Chondrocyte (in vitro differentiated cells): ENCODE results near the gene FAM120B. TPM values are rescaled to one million over a fixed set of nuclear protein-coding genes. Genes with fewer than 3 reads are reported as not detected.

Source experiments
- DNase-seq: peaks from one replicate; pipeline ENCODE4 v3.0.0; 2021; ENCODE audit warnings: mixed read lengths, low spot score
- H3K27ac Mint-ChIP-seq: one replicate; pipeline ENCODE4 v1.8.0; 2021; ENCODE audit warnings: mild to moderate bottlenecking, moderate library complexity, mixed read lengths; ENCODE audit not compliant: unreplicated experiment
- H3K27me3 Mint-ChIP-seq: 2 replicates; pipeline ENCODE4 v1.8.0; 2021; ENCODE audit warnings: low read depth, mixed read lengths
- H3K36me3 Mint-ChIP-seq: 2 replicates; pipeline ENCODE4 v1.8.0; 2021; ENCODE audit warnings: low read depth, mixed read lengths
- H3K4me1 Mint-ChIP-seq: 2 replicates; pipeline ENCODE4 v1.8.0; 2021; ENCODE audit warnings: low read depth, mild to moderate bottlenecking, mixed read lengths
- H3K4me3 Mint-ChIP-seq: one replicate; pipeline ENCODE4 v1.8.0; 2021; ENCODE audit warnings: mild to moderate bottlenecking, moderate library complexity, mixed read lengths; ENCODE audit not compliant: unreplicated experiment
- H3K9me3 Mint-ChIP-seq: 2 replicates; pipeline ENCODE4 v1.8.0; 2021; ENCODE audit warnings: low read depth, mixed read lengths
- total RNA-seq: library from RNA; stranded (reverse); gene quantifications from 3 replicates; pipeline ENCODE4 v1.2.1, GENCODE V29; 2021
- TF ChIP-seq, protein P1 (sequence below): fragments of 200-600 bp; sonication (generic); IDR thresholded peaks from 2 replicates; pipeline ENCODE4 v1.5.0; 2021; ENCODE audit warnings: antibody characterized with exemption, mild to moderate bottlenecking, moderate library complexity

FAM120B gene
- total RNA-seq, 1 donor from 2014 or later: 26.8 TPM

DNA sequence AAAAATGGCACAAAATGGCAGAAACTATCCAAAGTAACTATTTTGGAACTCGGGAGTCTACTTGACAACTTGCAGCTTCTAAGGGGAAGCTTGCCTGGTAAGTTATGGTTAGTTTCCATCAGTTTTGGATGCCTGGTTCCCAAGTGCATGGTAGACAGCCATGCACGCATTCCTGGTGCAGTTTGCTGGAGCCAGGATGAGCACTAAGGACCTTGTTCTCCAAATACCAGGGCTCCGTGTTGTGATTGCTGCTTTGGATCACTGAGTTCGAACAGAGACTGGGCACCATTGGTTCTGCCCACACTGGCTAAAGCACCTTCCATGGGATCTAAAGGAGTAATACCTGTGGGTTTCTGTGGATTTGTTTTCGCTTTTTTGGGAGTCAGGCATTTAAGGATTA is 103.7 kb downstream of the FAM120B start:
- Mint-ChIP-seq H3K36me3 (peaks cover 29% of the 10 kb centered on the region), H3K4me1 (peaks cover 10% of the 10 kb centered on the region), H3K4me3 (no peak overlapping the region), H3K9me3 (peaks cover 40% of the 10 kb centered on the region), H3K27ac (no peak overlapping the region), H3K27me3 (no peaks in the 10 kb centered on the region)
- no peak for DNase-seq
- TF ChIP-seq, protein P1, sequence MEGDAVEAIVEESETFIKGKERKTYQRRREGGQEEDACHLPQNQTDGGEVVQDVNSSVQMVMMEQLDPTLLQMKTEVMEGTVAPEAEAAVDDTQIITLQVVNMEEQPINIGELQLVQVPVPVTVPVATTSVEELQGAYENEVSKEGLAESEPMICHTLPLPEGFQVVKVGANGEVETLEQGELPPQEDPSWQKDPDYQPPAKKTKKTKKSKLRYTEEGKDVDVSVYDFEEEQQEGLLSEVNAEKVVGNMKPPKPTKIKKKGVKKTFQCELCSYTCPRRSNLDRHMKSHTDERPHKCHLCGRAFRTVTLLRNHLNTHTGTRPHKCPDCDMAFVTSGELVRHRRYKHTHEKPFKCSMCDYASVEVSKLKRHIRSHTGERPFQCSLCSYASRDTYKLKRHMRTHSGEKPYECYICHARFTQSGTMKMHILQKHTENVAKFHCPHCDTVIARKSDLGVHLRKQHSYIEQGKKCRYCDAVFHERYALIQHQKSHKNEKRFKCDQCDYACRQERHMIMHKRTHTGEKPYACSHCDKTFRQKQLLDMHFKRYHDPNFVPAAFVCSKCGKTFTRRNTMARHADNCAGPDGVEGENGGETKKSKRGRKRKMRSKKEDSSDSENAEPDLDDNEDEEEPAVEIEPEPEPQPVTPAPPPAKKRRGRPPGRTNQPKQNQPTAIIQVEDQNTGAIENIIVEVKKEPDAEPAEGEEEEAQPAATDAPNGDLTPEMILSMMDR: no peak

DNA sequence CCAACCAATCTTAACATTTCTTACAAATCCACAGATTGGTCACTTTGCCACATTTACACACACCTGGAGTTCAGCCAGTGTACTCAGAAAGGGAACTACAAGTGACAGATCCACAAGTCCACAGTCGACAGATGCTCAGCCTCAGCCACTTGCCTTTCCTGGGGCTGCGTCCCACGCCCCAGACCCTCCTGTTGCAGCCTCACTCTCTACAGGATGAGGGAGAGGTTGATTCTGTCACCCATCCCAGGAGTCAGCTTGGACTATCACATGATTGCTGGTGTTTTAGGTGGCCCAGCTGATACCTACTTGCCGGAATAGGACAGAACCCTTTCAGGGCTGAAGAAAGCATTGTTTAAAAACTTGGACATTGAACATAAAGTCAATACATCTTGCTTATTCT is 108.8 kb downstream of the FAM120B start:
- peaks cover 5% of the 10 kb centered on the region for H3K36me3 Mint-ChIP-seq
- no peak for DNase-seq
- H3K4me3 Mint-ChIP-seq: no peak overlapping the region
- peaks cover 8% of the 10 kb centered on the region for H3K4me1 Mint-ChIP-seq
- H3K27me3 Mint-ChIP-seq: no peaks in the 10 kb centered on the region
- TF ChIP-seq, protein P1: no peak
- H3K27ac Mint-ChIP-seq: no peak overlapping the region
- peaks cover 34% of the 10 kb centered on the region for H3K9me3 Mint-ChIP-seq

DNA sequence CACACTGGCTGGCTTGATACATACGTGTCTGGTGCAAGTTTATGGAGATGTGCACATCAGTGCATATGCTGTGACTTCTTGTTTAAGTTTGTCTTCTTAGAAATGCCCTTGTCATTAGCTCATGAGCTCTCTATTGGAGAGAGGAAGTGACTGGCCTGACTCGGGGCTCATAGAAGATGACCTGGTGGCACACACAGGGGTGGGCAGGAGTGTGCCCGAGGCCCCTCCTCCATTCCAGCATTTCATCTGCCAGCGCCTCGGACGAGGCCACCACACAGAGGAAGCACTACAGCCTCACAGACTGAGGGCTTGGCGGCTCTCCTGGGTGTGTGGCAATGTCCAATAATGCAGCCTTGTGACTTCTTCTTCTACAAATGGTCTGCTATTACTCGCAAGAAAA is 109.7 kb downstream of the FAM120B start:
- Mint-ChIP-seq H3K27me3 (no peaks in the 10 kb centered on the region), H3K36me3 (peaks cover 5% of the 10 kb centered on the region), H3K27ac (no peak overlapping the region), H3K9me3 (peaks cover 24% of the 10 kb centered on the region), H3K4me3 (no peak overlapping the region), H3K4me1 (peaks cover 8% of the 10 kb centered on the region)
- TF ChIP-seq, protein P1: no peak
- DNase-seq: peak; percentile 48

DNA sequence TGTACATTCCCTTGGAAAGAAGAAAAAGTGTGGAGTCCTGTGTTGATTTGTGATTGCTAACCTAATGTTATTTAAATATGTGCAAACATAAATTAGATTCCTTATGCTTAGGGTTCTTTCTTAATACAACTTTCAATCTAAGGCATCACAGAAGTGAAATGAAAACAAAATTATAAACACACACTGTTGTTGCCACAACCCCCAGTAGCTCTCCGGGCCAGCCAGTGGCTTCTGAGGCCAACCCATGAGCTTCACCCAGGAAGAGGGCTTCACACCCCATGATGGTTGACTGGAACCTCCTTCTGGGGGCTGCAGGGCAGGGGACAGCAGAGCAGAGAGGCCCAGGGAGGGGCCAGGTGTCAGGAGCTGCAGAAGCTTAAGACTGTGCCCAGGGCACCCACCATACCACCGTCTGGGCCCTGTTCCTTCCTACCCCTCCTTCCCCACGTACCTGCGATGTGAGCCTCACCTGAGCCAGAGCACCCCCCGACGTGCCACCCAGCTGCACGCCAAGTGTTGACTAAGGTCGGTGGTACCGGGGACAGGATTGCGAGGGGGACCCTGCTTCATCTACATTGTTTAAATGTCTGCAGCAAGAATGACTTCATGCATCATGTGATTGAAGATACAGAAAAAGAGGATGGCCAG is 110.5 kb downstream of the FAM120B start:
- H3K4me1 Mint-ChIP-seq: peaks cover 8% of the 10 kb centered on the region
- H3K27ac Mint-ChIP-seq: no peak overlapping the region
- H3K9me3 Mint-ChIP-seq: peaks cover 19% of the 10 kb centered on the region
- TF ChIP-seq, protein P1: no peak
- peak; percentile 73 for DNase-seq
- H3K4me3 Mint-ChIP-seq: no peak overlapping the region
- no peaks in the 10 kb centered on the region for H3K27me3 Mint-ChIP-seq
- H3K36me3 Mint-ChIP-seq: peaks cover 5% of the 10 kb centered on the region

DNA sequence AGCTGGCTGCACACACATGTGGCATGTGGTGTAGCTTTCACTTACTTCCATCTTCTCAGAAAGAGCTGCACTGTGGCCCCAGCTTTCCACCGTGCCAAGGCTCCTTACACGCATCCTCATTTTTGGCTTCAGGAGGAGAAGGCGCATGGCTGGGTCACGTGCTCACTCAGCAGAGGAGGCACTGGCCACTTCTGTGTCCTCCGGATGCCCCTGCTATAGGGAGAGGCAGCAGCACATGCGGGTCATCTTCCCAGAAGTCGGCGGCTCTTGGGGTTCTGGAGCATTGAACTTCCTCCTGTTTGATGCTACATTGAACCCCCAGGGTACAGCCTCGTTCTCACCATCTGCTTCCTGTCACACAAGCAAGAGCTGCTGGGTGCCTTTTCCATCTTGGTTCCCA is 111.3 kb downstream of the FAM120B start:
- TF ChIP-seq, protein P1: no peak
- DNase-seq: peak; percentile 72
- Mint-ChIP-seq H3K27me3 (no peaks in the 10 kb centered on the region), H3K9me3 (peaks cover 17% of the 10 kb centered on the region), H3K27ac (no peak overlapping the region), H3K4me3 (no peak overlapping the region), H3K4me1 (peaks cover 8% of the 10 kb centered on the region), H3K36me3 (peaks cover 5% of the 10 kb centered on the region)
